Astrocyte (in vitro differentiated cells and primary cell): ENCODE measurements around the gene SLC17A2. TPM values are rescaled to one million over a fixed set of nuclear protein-coding genes. Genes with fewer than 3 reads are reported as not detected.

Experiments used
- DNase-seq: peaks from one replicate; pipeline ENCODE4 v3.0.0-alpha.2; 2010; ENCODE audit warnings: low read depth
- FAIRE-seq: peaks from 2 replicates; lab custom pipeline; 2011; peaks lifted over from hg19 to GRCh38; lab: Jason Lieb, UNC
- H2AFZ ChIP-seq: 2 replicates; pipeline ENCODE4 v1.6.0; 2012; ENCODE audit warnings: low read depth, low read length, inconsistent platforms
- H3K27ac ChIP-seq: 2 replicates; pipeline ENCODE4 v1.5.1; 2011; ENCODE audit warnings: low read depth, low read length, inconsistent platforms
- H3K27me3 ChIP-seq: 2 replicates; pipeline ENCODE4 v1.6.0; 2011; ENCODE audit warnings: low read length, inconsistent platforms; ENCODE audit not compliant: insufficient read depth
- H3K36me3 ChIP-seq: 2 replicates; pipeline ENCODE4 v1.5.1; 2011; ENCODE audit warnings: low read length, inconsistent platforms; ENCODE audit not compliant: insufficient read depth
- H3K4me1 ChIP-seq: 2 replicates; pipeline ENCODE4 v1.5.1; 2011; ENCODE audit warnings: low read length, inconsistent platforms; ENCODE audit not compliant: insufficient read depth
- H3K4me2 ChIP-seq: 2 replicates; pipeline ENCODE4 v1.6.0; 2012; ENCODE audit warnings: low read length, inconsistent platforms
- H3K4me3 ChIP-seq: 2 replicates; pipeline ENCODE4 v1.5.1; 2011; ENCODE audit warnings: low read depth, mild to moderate bottlenecking, low read length, inconsistent platforms; ENCODE audit not compliant: insufficient read depth
- H3K79me2 ChIP-seq: 2 replicates; pipeline ENCODE4 v1.6.0; 2012; ENCODE audit warnings: mild to moderate bottlenecking, low read length, inconsistent platforms; ENCODE audit not compliant: insufficient read depth
- H3K9ac ChIP-seq: 2 replicates; pipeline ENCODE4 v1.6.0; 2012; ENCODE audit warnings: mild to moderate bottlenecking, low read length, inconsistent platforms
- H3K9me3 ChIP-seq: 2 replicates; pipeline ENCODE4 v1.5.1; 2012; ENCODE audit warnings: low read depth, mild to moderate bottlenecking, low read length, inconsistent platforms; ENCODE audit not compliant: insufficient read depth
- H4K20me1 ChIP-seq: 2 replicates; pipeline ENCODE4 v1.6.0; 2012; ENCODE audit warnings: low read length, inconsistent platforms; ENCODE audit not compliant: insufficient read depth
- H3K27ac Mint-ChIP-seq: one replicate; pipeline ENCODE4 v1.8.0; 2021; ENCODE audit warnings: mild to moderate bottlenecking, mixed read lengths; ENCODE audit not compliant: unreplicated experiment
- H3K27me3 Mint-ChIP-seq: one replicate; pipeline ENCODE4 v1.8.0; 2021; ENCODE audit warnings: low read depth, mixed read lengths; ENCODE audit not compliant: unreplicated experiment
- H3K36me3 Mint-ChIP-seq: one replicate; pipeline ENCODE4 v1.8.0; 2021; ENCODE audit warnings: low read depth, mixed read lengths; ENCODE audit not compliant: unreplicated experiment
- H3K4me1 Mint-ChIP-seq: one replicate; pipeline ENCODE4 v1.8.0; 2021; ENCODE audit warnings: low read depth, mixed read lengths; ENCODE audit not compliant: unreplicated experiment
- H3K4me3 Mint-ChIP-seq: one replicate; pipeline ENCODE4 v1.8.0; 2021; ENCODE audit warnings: mild to moderate bottlenecking, moderate library complexity, mixed read lengths; ENCODE audit not compliant: unreplicated experiment
- H3K9me3 Mint-ChIP-seq: one replicate; pipeline ENCODE4 v1.8.0; 2021; ENCODE audit warnings: mild to moderate bottlenecking, mixed read lengths; ENCODE audit not compliant: unreplicated experiment
- EZH2 ChIP-seq: IDR thresholded peaks from 2 replicates; pipeline ENCODE4 v1.6.1; 2012; ENCODE audit warnings: mild to moderate bottlenecking, low read length, inconsistent platforms; ENCODE audit not compliant: insufficient read depth
- total RNA-seq: library from RNA; stranded (reverse); gene quantifications from 2 replicates; pipeline ENCODE4 v1.2.1, GENCODE V29; 2021
- TF ChIP-seq, protein P1 (sequence below): IDR thresholded peaks from 2 replicates; pipeline ENCODE4 v1.5.1; 2011; ENCODE audit warnings: low read depth, mild to moderate bottlenecking, inconsistent platforms, low read length, moderate library complexity; ENCODE audit not compliant: insufficient read depth

The SLC17A2 gene
- total RNA-seq, 1 donor from 2014 or later = not detected

DNA sequence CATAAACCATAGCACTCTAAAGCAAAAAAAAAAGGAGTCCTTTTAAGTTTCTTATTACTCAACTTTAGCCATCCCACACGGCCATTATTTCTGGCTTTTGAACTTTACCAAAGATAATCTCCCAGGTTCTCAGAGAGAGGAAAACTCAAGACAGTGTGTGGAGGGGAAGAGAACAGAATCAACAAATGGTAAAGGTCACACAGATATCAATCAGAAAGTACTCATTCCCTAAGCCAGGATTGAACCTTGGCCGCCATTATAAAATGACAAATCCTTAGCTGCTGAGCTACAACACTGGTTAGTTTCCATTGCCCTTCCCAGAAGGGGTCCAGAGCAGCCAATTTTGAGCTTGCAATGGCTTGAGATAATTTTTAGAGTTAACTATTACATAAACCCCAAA lies 22.0 kb upstream of the SLC17A2 start:
- H3K27me3 Mint-ChIP-seq = no peaks in the 10 kb centered on the region
- H3K36me3 Mint-ChIP-seq = peaks cover 3% of the 10 kb centered on the region

DNA sequence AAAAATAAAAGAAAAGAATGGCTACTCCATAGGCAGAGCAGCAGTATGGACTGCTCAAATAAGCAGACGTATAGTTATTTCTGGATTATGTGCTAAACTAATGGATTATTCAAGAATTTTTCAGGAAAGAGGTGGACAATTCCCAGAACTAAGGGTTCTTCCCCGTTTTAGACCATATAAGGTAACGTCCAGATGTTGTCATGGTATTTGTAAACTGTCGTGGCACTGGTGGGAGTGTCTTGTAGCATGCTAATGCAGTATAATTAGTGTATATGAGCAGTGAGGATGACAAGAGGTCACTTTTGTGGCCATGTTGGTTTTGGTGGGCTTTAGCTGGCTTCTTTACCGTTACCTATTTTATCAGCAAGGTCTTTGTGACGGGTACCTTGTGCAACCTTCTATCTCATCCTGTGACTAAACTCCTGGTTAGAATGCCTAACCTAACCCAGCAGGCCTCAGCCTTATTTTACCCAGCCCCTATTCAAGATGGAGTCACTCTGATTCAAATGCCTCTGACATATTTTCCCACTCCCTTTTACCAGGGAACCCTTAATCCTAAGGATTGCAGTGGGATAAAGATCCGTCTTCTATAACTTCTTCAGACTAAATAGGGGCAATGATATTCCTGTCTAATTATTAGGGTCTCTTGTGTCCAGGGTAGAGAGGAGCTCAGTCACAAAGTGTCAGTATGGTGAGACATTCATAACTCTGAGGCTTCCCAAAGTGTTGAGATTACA lies 21.0 kb upstream of the SLC17A2 start:
- H3K27me3 Mint-ChIP-seq = no peaks in the 10 kb centered on the region
- no peaks in the 10 kb centered on the region for H4K20me1 ChIP-seq
- no peaks in the 10 kb centered on the region for H3K27me3 ChIP-seq
- no peak overlapping the region for H2AFZ ChIP-seq
- no peak overlapping the region for H3K4me3 ChIP-seq
- no peak overlapping the region for H3K4me2 ChIP-seq
- H3K36me3 Mint-ChIP-seq = peaks cover 2% of the 10 kb centered on the region
- no peaks in the 10 kb centered on the region for H3K4me1 Mint-ChIP-seq
- no peaks in the 10 kb centered on the region for H3K4me1 ChIP-seq
- no peaks in the 10 kb centered on the region for H3K36me3 ChIP-seq
- FAIRE-seq = no peak
- no peak for DNase-seq
- H3K9ac ChIP-seq = no peak overlapping the region
- H3K27ac Mint-ChIP-seq = no peak overlapping the region
- no peaks in the 10 kb centered on the region for H3K79me2 ChIP-seq
- peaks cover 1% of the 10 kb centered on the region for H3K9me3 Mint-ChIP-seq
- H3K9me3 ChIP-seq = no peaks in the 10 kb centered on the region
- no peak overlapping the region for H3K27ac ChIP-seq
- TF ChIP-seq, protein P1, sequence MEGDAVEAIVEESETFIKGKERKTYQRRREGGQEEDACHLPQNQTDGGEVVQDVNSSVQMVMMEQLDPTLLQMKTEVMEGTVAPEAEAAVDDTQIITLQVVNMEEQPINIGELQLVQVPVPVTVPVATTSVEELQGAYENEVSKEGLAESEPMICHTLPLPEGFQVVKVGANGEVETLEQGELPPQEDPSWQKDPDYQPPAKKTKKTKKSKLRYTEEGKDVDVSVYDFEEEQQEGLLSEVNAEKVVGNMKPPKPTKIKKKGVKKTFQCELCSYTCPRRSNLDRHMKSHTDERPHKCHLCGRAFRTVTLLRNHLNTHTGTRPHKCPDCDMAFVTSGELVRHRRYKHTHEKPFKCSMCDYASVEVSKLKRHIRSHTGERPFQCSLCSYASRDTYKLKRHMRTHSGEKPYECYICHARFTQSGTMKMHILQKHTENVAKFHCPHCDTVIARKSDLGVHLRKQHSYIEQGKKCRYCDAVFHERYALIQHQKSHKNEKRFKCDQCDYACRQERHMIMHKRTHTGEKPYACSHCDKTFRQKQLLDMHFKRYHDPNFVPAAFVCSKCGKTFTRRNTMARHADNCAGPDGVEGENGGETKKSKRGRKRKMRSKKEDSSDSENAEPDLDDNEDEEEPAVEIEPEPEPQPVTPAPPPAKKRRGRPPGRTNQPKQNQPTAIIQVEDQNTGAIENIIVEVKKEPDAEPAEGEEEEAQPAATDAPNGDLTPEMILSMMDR = no peak
- no peak for TF ChIP-seq EZH2
- H3K4me3 Mint-ChIP-seq = no peak overlapping the region

More for the DNA sequence above, 22.0 kb upstream of the SLC17A2 start:
- no peak overlapping the region for H3K27ac ChIP-seq
- no peak overlapping the region for H3K4me2 ChIP-seq
- Mint-ChIP-seq H3K4me3 (no peak overlapping the region), H3K9me3 (no peaks in the 10 kb centered on the region), H3K4me1 (no peaks in the 10 kb centered on the region), H3K27ac (no peak overlapping the region)
- no peaks in the 10 kb centered on the region for H3K27me3 ChIP-seq
- H3K36me3 ChIP-seq = no peaks in the 10 kb centered on the region
- DNase-seq (no peak), FAIRE-seq (no peak)
- TF ChIP-seq, protein P1 = no peak
- no peak for TF ChIP-seq EZH2
- no peaks in the 10 kb centered on the region for H3K4me1 ChIP-seq
- no peak overlapping the region for H2AFZ ChIP-seq
- H4K20me1 ChIP-seq = no peaks in the 10 kb centered on the region
- no peaks in the 10 kb centered on the region for H3K9me3 ChIP-seq
- H3K4me3 ChIP-seq = no peak overlapping the region
- H3K79me2 ChIP-seq = no peaks in the 10 kb centered on the region
- no peak overlapping the region for H3K9ac ChIP-seq

DNA sequence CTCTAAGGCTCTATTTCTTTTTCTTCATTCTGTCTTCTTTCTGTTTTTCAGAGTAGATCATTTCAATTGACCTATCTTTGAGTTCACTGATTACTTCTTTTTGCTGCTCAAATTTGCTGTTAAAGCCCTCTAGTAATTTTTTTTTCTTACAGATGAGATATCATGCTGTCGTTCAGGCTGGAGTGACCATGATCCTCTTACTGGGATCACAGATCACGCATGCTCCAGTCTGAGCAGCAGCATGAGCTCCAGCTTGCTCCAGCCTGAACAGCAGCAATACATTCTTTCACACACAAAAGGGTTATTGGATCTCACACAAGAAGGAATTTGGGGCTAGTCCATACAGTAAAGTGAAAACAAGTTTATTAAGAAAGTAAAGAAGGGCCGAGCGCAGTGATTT lies 19.8 kb upstream of the SLC17A2 start:
- Histone ChIP-seq H3K9ac (no peak overlapping the region), H3K36me3 (no peaks in the 10 kb centered on the region), H3K27ac (no peak overlapping the region), H3K27me3 (no peaks in the 10 kb centered on the region), H3K79me2 (no peaks in the 10 kb centered on the region), H3K4me3 (no peak overlapping the region), H2AFZ (no peak overlapping the region), H3K4me2 (no peak overlapping the region), H4K20me1 (no peaks in the 10 kb centered on the region), H3K4me1 (no peaks in the 10 kb centered on the region), H3K9me3 (no peaks in the 10 kb centered on the region)
- H3K9me3 Mint-ChIP-seq = peaks cover 10% of the 10 kb centered on the region
- H3K4me1 Mint-ChIP-seq = peaks cover under 1% of the 10 kb centered on the region
- H3K27me3 Mint-ChIP-seq = no peaks in the 10 kb centered on the region
- no peak for DNase-seq
- no peak overlapping the region for H3K4me3 Mint-ChIP-seq
- TF ChIP-seq, protein P1 = no peak
- no peak for TF ChIP-seq EZH2
- H3K36me3 Mint-ChIP-seq = peaks cover 2% of the 10 kb centered on the region
- H3K27ac Mint-ChIP-seq = no peak overlapping the region
- FAIRE-seq = no peak
